WTC11 (cell line): Measurements from ENCODE around the gene ADA. TPM values are rescaled to one million over a fixed set of nuclear protein-coding genes. Genes with fewer than 3 reads are reported as not detected.

ENCODE experiments used
- ATAC-seq: fragments of 200-7000 bp; cut with Tn5 transposase; 2 replicates; pipeline ENCODE4 v1.10.0; 2021; ENCODE audit warnings: mild to moderate bottlenecking, moderate library complexity
- CTCF ChIA-PET: fragments of 300-600 bp; sonication (Branson Sonifier 250); formaldehyde crosslinking; loops from one replicate; lab custom pipeline; 2021; ENCODE audit warnings: antibody characterized with exemption; lab: Charles Lee
- POLR2A ChIA-PET: fragments of 350-600 bp; sonication (Branson Sonifier 250); formaldehyde crosslinking; loops from one replicate; lab custom pipeline; 2021; ENCODE audit warnings: antibody characterized with exemption; lab: Charles Lee
- DNase-seq: peaks from one replicate; pipeline ENCODE4 v3.0.0; 2021; ENCODE audit warnings: low spot score
- H3K27ac Mint-ChIP-seq: 2 replicates; pipeline ENCODE4 v1.8.0; 2021; ENCODE audit warnings: mixed read lengths
- H3K27me3 Mint-ChIP-seq: 2 replicates; pipeline ENCODE4 v1.8.0; 2021; ENCODE audit warnings: low read depth, mild to moderate bottlenecking, moderate library complexity, mixed read lengths
- H3K36me3 Mint-ChIP-seq: 2 replicates; pipeline ENCODE4 v1.8.0; 2021; ENCODE audit warnings: mixed read lengths
- H3K4me1 Mint-ChIP-seq: 2 replicates; pipeline ENCODE4 v1.8.0; 2022; ENCODE audit warnings: mixed read lengths
- H3K4me3 Mint-ChIP-seq: 2 replicates; pipeline ENCODE4 v1.8.0; 2021; ENCODE audit warnings: mild to moderate bottlenecking, moderate library complexity, mixed read lengths
- H3K9me3 Mint-ChIP-seq: 2 replicates; pipeline ENCODE4 v1.8.0; 2021; ENCODE audit warnings: mixed read lengths
- ARID4B ChIP-seq: sonication (generic); formaldehyde crosslinking; IDR thresholded peaks from 2 replicates; pipeline ENCODE4 v1.8.0; 2023; ENCODE audit warnings: missing genetic modification reagents, mild to moderate bottlenecking, borderline replicate concordance
- E2F5 ChIP-seq: sonication (generic); formaldehyde crosslinking; IDR thresholded peaks from 2 replicates; pipeline ENCODE4 v1.8.1; 2022; ENCODE audit warnings: mild to moderate bottlenecking, moderate library complexity, missing genetic modification reagents
- EMX1 ChIP-seq: fragments of 250-450 bp; sonication (Bioruptor Pico); IDR thresholded peaks from 2 replicates; pipeline ENCODE4 v1.8.0; 2021; ENCODE audit warnings: mild to moderate bottlenecking
- ERG ChIP-seq: fragments of 250-450 bp; sonication (Bioruptor Pico); IDR thresholded peaks from 2 replicates; pipeline ENCODE4 v1.8.0; 2021; ENCODE audit warnings: mild to moderate bottlenecking
- ETV6 ChIP-seq: sonication (generic); formaldehyde crosslinking; IDR thresholded peaks from 2 replicates; pipeline ENCODE4 v1.8.1; 2022; ENCODE audit warnings: mild to moderate bottlenecking, missing genetic modification reagents
- FOXK1 ChIP-seq: sonication (generic); formaldehyde crosslinking; IDR thresholded peaks from 2 replicates; pipeline ENCODE4 v1.8.0; 2022; ENCODE audit warnings: mild to moderate bottlenecking, moderate library complexity, missing genetic modification reagents
- IRF2 ChIP-seq: sonication (generic); formaldehyde crosslinking; IDR thresholded peaks from 2 replicates; pipeline ENCODE4 v1.8.0; 2022; ENCODE audit warnings: low read depth, missing genetic modification reagents, borderline replicate concordance
- KAT7 ChIP-seq: sonication (generic); formaldehyde crosslinking; IDR thresholded peaks from 2 replicates; pipeline ENCODE4 v1.8.1; 2023; ENCODE audit warnings: missing genetic modification reagents, mild to moderate bottlenecking, borderline replicate concordance
- MAX ChIP-seq: sonication (generic); formaldehyde crosslinking; IDR thresholded peaks from 2 replicates; pipeline ENCODE4 v1.8.0; 2022; ENCODE audit warnings: mild to moderate bottlenecking, missing genetic modification reagents
- NFE2L1 ChIP-seq: sonication (generic); formaldehyde crosslinking; IDR thresholded peaks from 2 replicates; pipeline ENCODE4 v1.8.1; 2023; ENCODE audit warnings: missing genetic modification reagents
- NR3C1 ChIP-seq: sonication (generic); formaldehyde crosslinking; conservative IDR thresholded peaks from 2 replicates; pipeline ENCODE4 v1.8.1; 2023; ENCODE audit warnings: low read depth, mild to moderate bottlenecking, missing genetic modification reagents
- OVOL2 ChIP-seq: fragments of 250-450 bp; sonication (Bioruptor Pico); IDR thresholded peaks from 2 replicates; pipeline ENCODE4 v1.9.0; 2021; ENCODE audit warnings: mild to moderate bottlenecking, borderline replicate concordance
- SOX15 ChIP-seq: fragments of 250-450 bp; sonication (Bioruptor Pico); IDR thresholded peaks from 2 replicates; pipeline ENCODE4 v1.9.0; 2021; ENCODE audit warnings: mild to moderate bottlenecking
- TEAD4 ChIP-seq: sonication (generic); formaldehyde crosslinking; IDR thresholded peaks from 2 replicates; pipeline ENCODE4 v1.8.0; 2022; ENCODE audit warnings: mild to moderate bottlenecking, missing genetic modification reagents
- TP53 ChIP-seq: sonication (generic); formaldehyde crosslinking; IDR thresholded peaks from 2 replicates; pipeline ENCODE4 v1.8.1; 2023; ENCODE audit warnings: mild to moderate bottlenecking, missing genetic modification reagents
- USF1 ChIP-seq: sonication (generic); formaldehyde crosslinking; IDR thresholded peaks from 2 replicates; pipeline ENCODE4 v1.8.0; 2022; ENCODE audit warnings: mild to moderate bottlenecking, missing genetic modification reagents
- ZNF232 ChIP-seq: sonication (generic); formaldehyde crosslinking; IDR thresholded peaks from 2 replicates; pipeline ENCODE4 v1.8.0; 2022; ENCODE audit warnings: mild to moderate bottlenecking, missing genetic modification reagents
- ZNF281 ChIP-seq: sonication (generic); formaldehyde crosslinking; IDR thresholded peaks from 2 replicates; pipeline ENCODE4 v1.8.0; 2023; ENCODE audit warnings: mild to moderate bottlenecking, missing genetic modification reagents
- ZNF396 ChIP-seq: fragments of 250-450 bp; sonication (Bioruptor Pico); IDR thresholded peaks from 2 replicates; pipeline ENCODE4 v1.8.0; 2021; ENCODE audit warnings: mild to moderate bottlenecking, moderate library complexity, borderline replicate concordance
- ZNF423 ChIP-seq: fragments of 250-450 bp; sonication (Bioruptor Pico); IDR thresholded peaks from 2 replicates; pipeline ENCODE4 v2.1.2; 2022; ENCODE audit warnings: mild to moderate bottlenecking, moderate library complexity
- ZNF532 ChIP-seq: fragments of 250-450 bp; sonication (Bioruptor Pico); IDR thresholded peaks from 2 replicates; pipeline ENCODE4 v1.9.0; 2021; ENCODE audit warnings: mild to moderate bottlenecking, borderline replicate concordance
- total RNA-seq: library from RNA; stranded (reverse); gene quantifications from 3 replicates; pipeline ENCODE4 v1.2.3, GENCODE V29; 2021

The ADA gene
- total RNA-seq, 1 experiment from 2014 or later: 19.7 TPM

- TF ChIP-seq ZNF532 (CRISPR knock-in tag) (no peak), FOXK1 (CRISPR knock-in tag) (peak; percentile 48; the same call in 1 of the 2 replicates), SOX15 (CRISPR knock-in tag) (no peak), ZNF232 (0 out of 2 replicates have a peak, but pooled peaks have one; percentile 43), NFE2L1 (CRISPR knock-in tag) (0 out of 2 replicates have a peak, but pooled peaks have one; percentile 61), ETV6 (CRISPR knock-in tag) (no peak; the same call in 1 of the 2 replicates), KAT7 (CRISPR knock-in tag) (no peak), ZNF423 (CRISPR knock-in tag) (0 out of 2 replicates have a peak, but pooled peaks have one; percentile 29), TEAD4 (CRISPR knock-in tag) (no peak), EMX1 (CRISPR knock-in tag) (no peak)
Measured at GRCh38 chr20:44642203-44643153, 9.0 kb downstream of the ADA start (continued).

- Mint-ChIP-seq H3K27me3 (no peaks in the 10 kb centered on the region; the same call in 1 of the 2 replicates), H3K36me3 (peaks cover 20% of the 10 kb centered on the region), H3K4me3 (no peak overlapping the region), H3K4me1 (peaks cover 48% of the 10 kb centered on the region), H3K9me3 (peaks cover 10% of the 10 kb centered on the region), H3K27ac (peak overlapping the region; percentile 84; the same call in 1 of the 2 replicates)
- ChIA-PET CTCF (interaction anchor here (1.6 to 2.8 kb wide), 3 partner anchors 9 to 42 kb away, joined by 5 to 24 read pairs (median 8); no protein-coding TSS in a partner anchor), POLR2A (no interaction called here)
- ATAC-seq (no peak), DNase-seq (no peak)
- TF ChIP-seq ZNF396 (CRISPR knock-in tag) (no peak), ERG (CRISPR knock-in tag) (no peak), OVOL2 (no peak), IRF2 (no peak), NR3C1 (no peak), TP53 (no peak), USF1 (CRISPR knock-in tag) (no peak), ARID4B (CRISPR knock-in tag) (no peak), E2F5 (CRISPR knock-in tag) (no peak), ZNF281 (no peak), MAX (CRISPR knock-in tag) (no peak)
Measured at GRCh38 chr20:44641325-44641724, 10.2 kb downstream of the ADA start.
